ENCODE data around the gene AMBP.

- TF ChIP-seq REST (IDR thresholded peaks at IDR 0.05; ENCODE audit: insufficient read depth in 1 of 2, low read depth in 2 of 2, low read length in 2 of 2): no peak
- no peak for TF ChIP-seq POLR2AphosphoS5 (IDR thresholded peaks at IDR 0.05; ENCODE audit: low read depth, low read length)
- TF ChIP-seq TAF1 (IDR thresholded peaks at IDR 0.05; ENCODE audit: borderline replicate concordance, insufficient read depth, low read length): no peak
- TF ChIP-seq FOXP2 (optimal IDR thresholded peaks at IDR 0.05; ENCODE audit: borderline replicate concordance, extremely low read depth, extremely low read length, insufficient read depth): no peak
- no peak for TF ChIP-seq SIN3A (IDR thresholded peaks at IDR 0.05; ENCODE audit: borderline replicate concordance, insufficient read depth, low read length)
Observed at GRCh38 chr9:114109124-114109523, 31.0 kb upstream of the AMBP start.

Measured in PFSK-1 (cell line).